ENCODE results near the gene EGLN3. TPM values are rescaled to one million over a fixed set of nuclear protein-coding genes. Genes with fewer than 3 reads are reported as not detected.
A peak's percentile ranks its signal among the peaks of the same experiment; 100 is the strongest.

EGLN3 gene
- total and polyA plus RNA-seq, 10 of the 15 experiments (the other 5 are each of a cell fraction or from before 2014, with no cell fraction given) = 0.42 to 8.1 (median 2.0) TPM

- no peak for FAIRE-seq
- ChIA-PET SMC1A (ENCODE audit: uncharacterized antibody, unreplicated experiment) (interaction anchor here (0.7 to 10.9 kb wide), 8 partner anchors 10 to 185 kb away, joined by 3 to 132 read pairs (median 4); no protein-coding TSS in a partner anchor), RAD21 (ENCODE audit: unreplicated experiment) (interaction anchor here (1.0 to 1.3 kb wide), 3 partner anchors 16 to 19 kb away, joined by 3 to 5 read pairs (median 3); no protein-coding TSS in a partner anchor), POLR2A (interaction anchor here (0.6 to 1.1 kb wide), 2 partner anchors 14 to 64 kb away, joined by 3 read pairs; no protein-coding TSS in a partner anchor), CTCF (no interaction called here)
- ATAC-seq = no peak
- Histone ChIP-seq H3K9me3 (replicated peaks; ENCODE audit: control insufficient read depth, insufficient read depth, low read length) (no peaks in the 10 kb centered on the region; the same call in 2 of the 3 replicates), H3K27me3 (replicated peaks in 1 of 2; ENCODE audit: control insufficient read depth in 2 of 2, insufficient read depth in 2 of 2, low read length in 1 of 2) (no peaks in the 10 kb centered on the region), H3K36me3 (ENCODE audit: control insufficient read depth in 2 of 2, insufficient read depth in 2 of 2, low read length in 1 of 2) (no peaks in the 10 kb centered on the region), H3K79me2 (ENCODE audit: control insufficient read depth, insufficient read depth, low read length) (no peaks in the 10 kb centered on the region), H3K4me1 (ENCODE audit: control insufficient read depth, insufficient read depth, low read length) (no peaks in the 10 kb centered on the region), H3K4me3 (no peak overlapping the region), H4K20me1 (ENCODE audit: control insufficient read depth, insufficient read depth) (no peaks in the 10 kb centered on the region), H3K9ac (ENCODE audit: control insufficient read depth, insufficient read depth, low read length) (no peak overlapping the region), H3K4me2 (ENCODE audit: control insufficient read depth, insufficient read depth) (no peak overlapping the region), H3K27ac (ENCODE audit: control insufficient read depth, insufficient read depth) (no peak overlapping the region), H2AFZ (ENCODE audit: control insufficient read depth, low read depth, low read length) (no peak overlapping the region)
- no peak for DNase-seq (ENCODE audit: low read depth, low spot score)
- intact Hi-C loops (cut with micrococcal nuclease; ENCODE audit: unreplicated experiment) = no loop called here
- TF ChIP-seq PAX5 (IDR thresholded peaks at IDR 0.05; ENCODE audit: borderline replicate concordance, low read depth, low read length) = peak; percentile 77; the same call in 1 of the 2 replicates
- 0 out of 4 replicates have a peak, but pooled peaks of 1 of the 2 experiments have one; percentile 8 for TF ChIP-seq BHLHE40 (IDR thresholded peaks at IDR 0.05; ENCODE audit: borderline replicate concordance in 1 of 2, low read depth in 2 of 2, low read length in 1 of 2)
- TF ChIP-seq, protein P1, sequence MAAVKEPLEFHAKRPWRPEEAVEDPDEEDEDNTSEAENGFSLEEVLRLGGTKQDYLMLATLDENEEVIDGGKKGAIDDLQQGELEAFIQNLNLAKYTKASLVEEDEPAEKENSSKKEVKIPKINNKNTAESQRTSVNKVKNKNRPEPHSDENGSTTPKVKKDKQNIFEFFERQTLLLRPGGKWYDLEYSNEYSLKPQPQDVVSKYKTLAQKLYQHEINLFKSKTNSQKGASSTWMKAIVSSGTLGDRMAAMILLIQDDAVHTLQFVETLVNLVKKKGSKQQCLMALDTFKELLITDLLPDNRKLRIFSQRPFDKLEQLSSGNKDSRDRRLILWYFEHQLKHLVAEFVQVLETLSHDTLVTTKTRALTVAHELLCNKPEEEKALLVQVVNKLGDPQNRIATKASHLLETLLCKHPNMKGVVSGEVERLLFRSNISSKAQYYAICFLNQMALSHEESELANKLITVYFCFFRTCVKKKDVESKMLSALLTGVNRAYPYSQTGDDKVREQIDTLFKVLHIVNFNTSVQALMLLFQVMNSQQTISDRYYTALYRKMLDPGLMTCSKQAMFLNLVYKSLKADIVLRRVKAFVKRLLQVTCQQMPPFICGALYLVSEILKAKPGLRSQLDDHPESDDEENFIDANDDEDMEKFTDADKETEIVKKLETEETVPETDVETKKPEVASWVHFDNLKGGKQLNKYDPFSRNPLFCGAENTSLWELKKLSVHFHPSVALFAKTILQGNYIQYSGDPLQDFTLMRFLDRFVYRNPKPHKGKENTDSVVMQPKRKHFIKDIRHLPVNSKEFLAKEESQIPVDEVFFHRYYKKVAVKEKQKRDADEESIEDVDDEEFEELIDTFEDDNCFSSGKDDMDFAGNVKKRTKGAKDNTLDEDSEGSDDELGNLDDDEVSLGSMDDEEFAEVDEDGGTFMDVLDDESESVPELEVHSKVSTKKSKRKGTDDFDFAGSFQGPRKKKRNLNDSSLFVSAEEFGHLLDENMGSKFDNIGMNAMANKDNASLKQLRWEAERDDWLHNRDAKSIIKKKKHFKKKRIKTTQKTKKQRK (IDR thresholded peaks at IDR 0.05; ENCODE audit: low read depth, low read length) = no peak
- TF ChIP-seq SUZ12 (IDR thresholded peaks at IDR 0.05; ENCODE audit: unreplicated experiment) = no peak
- TF ChIP-seq RAD51 (IDR thresholded peaks at IDR 0.05) = no peak
- no peak for TF ChIP-seq JUNB (IDR thresholded peaks at IDR 0.05)
- no peak for TF ChIP-seq HDGF (IDR thresholded peaks at IDR 0.05)
- TF ChIP-seq IRF4 (IDR thresholded peaks at IDR 0.05; ENCODE audit: low read depth, low read length) = no peak
- peak; percentile 86 for TF ChIP-seq BCL3 (IDR thresholded peaks at IDR 0.05; ENCODE audit: borderline replicate concordance, insufficient read depth, low read depth, low read length, poor library complexity, severe bottlenecking)
- TF ChIP-seq EZH2 (IDR thresholded peaks at IDR 0.05; ENCODE audit: borderline replicate concordance, control insufficient read depth, low read depth, low read length) = no peak
- 91% methylated on average over 8 of the region's 8 CpGs for whole genome bisulfite sequencing (ENCODE audit: insufficient coverage, insufficient replicate concordance, low lambda C conversion rate, missing lambda C conversion rate)
- no TSS peak for BruUV-seq (replicated peaks)
- in situ Hi-C loops (cut with MboI) = no loop called here
These were observed 45.6 kb upstream of the EGLN3 start for GRCh38 chr14:33996462-33996861.

Data from GM12878 (cell line).